ENCODE results near the gene MAP3K9. TPM values are rescaled to one million over a fixed set of nuclear protein-coding genes. Genes with fewer than 3 reads are reported as not detected.

The MAP3K9 gene
- total and polyA plus RNA-seq, 2 of the 8 experiments (the other 6 are each of a cell fraction or from before 2014, with no cell fraction given) = 9.8 to 24.7 TPM

DNA sequence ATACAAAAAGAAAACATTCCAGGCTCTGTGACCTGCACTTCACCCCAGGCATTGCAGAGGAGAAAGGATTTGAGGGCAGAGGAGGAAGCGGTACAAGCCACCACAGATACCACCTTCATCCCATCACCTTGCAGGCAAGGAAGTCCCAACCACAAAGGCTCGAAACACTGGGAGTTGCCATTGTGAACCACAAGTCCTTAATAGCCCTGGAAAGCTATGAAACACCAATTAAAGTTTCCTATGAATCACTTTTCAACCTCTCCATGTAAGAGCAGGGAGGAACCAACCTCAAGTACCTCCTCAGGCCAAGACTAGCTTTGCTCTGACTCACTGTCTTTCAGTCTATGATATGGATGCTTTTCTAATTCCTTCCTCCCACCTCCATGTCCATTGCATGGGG lies 27.0 kb downstream of the MAP3K9 start:
- no peak for DNase-seq (ENCODE audit: low read depth in 1 of 2, low spot score in 2 of 2)
- TF ChIP-seq SP4 (IDR thresholded peaks at IDR 0.05; ENCODE audit: low read length) (no peak), CREB1 (IDR thresholded peaks at IDR 0.05) (no peak), NANOG (IDR thresholded peaks at IDR 0.05; ENCODE audit: insufficient read depth, low read depth, low read length, poor library complexity, severe bottlenecking) (no peak), CHD1 (IDR thresholded peaks at IDR 0.05; ENCODE audit: low read depth, low read length) (no peak), MAFK (IDR thresholded peaks at IDR 0.05; ENCODE audit: low read depth, low read length) (no peak), HDAC2 (IDR thresholded peaks at IDR 0.05; ENCODE audit: borderline replicate concordance in 1 of 2, low read depth in 2 of 2, low read length in 2 of 2) (no peak), TBP (IDR thresholded peaks at IDR 0.05; ENCODE audit: low read depth, low read length) (no peak), SIX5 (IDR thresholded peaks at IDR 0.05; ENCODE audit: low read depth, low read length) (no peak), JUN (IDR thresholded peaks at IDR 0.05; ENCODE audit: low read depth, low read length) (no peak), EZH2 (IDR thresholded peaks at IDR 0.05; ENCODE audit: low read depth, low read length, severe bottlenecking) (no peak), TEAD4 (IDR thresholded peaks at IDR 0.05; ENCODE audit: low read depth, low read length) (no peak), ASH2L (IDR thresholded peaks at IDR 0.05; ENCODE audit: low read length) (no peak)
- TF ChIP-seq, protein P1, sequence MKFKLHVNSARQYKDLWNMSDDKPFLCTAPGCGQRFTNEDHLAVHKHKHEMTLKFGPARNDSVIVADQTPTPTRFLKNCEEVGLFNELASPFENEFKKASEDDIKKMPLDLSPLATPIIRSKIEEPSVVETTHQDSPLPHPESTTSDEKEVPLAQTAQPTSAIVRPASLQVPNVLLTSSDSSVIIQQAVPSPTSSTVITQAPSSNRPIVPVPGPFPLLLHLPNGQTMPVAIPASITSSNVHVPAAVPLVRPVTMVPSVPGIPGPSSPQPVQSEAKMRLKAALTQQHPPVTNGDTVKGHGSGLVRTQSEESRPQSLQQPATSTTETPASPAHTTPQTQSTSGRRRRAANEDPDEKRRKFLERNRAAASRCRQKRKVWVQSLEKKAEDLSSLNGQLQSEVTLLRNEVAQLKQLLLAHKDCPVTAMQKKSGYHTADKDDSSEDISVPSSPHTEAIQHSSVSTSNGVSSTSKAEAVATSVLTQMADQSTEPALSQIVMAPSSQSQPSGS (IDR thresholded peaks at IDR 0.05; ENCODE audit: low read length) = no peak

More for the DNA sequence above, 27.0 kb downstream of the MAP3K9 start:
- CTCF ChIA-PET (ENCODE audit: partially characterized antibody) = interaction anchor here (1.8 to 3.2 kb wide), 2 partner anchors 11 to 36 kb away, joined by 5 to 15 read pairs; no protein-coding TSS in a partner anchor
- Histone ChIP-seq H3K23me2 (ENCODE audit: low read depth, low read length) (no peaks in the 10 kb centered on the region), H2BK20ac (ENCODE audit: low read length) (no peak overlapping the region), H3K4me2 (ENCODE audit: insufficient read depth in 1 of 2, low read depth in 2 of 2, low read length in 2 of 2) (no peak overlapping the region), H3K18ac (ENCODE audit: extremely low read depth, low read length) (no peak overlapping the region), H2AK5ac (ENCODE audit: low read depth, low read length) (no peak overlapping the region), H3K4me1 (replicated peaks in 1 of 4; ENCODE audit: control insufficient read depth in 3 of 4, insufficient read depth in 4 of 4, low read length in 3 of 4) (no peaks in the 10 kb centered on the region), H3K23ac (ENCODE audit: insufficient read length) (no peak overlapping the region), H4K20me1 (replicated peaks in 1 of 2; ENCODE audit: control insufficient read depth in 1 of 2, insufficient read depth in 2 of 2, low read length in 2 of 2) (peaks cover 3 to 6% of the 10 kb centered on the region in 2 experiments), H2AFZ (ENCODE audit: low read length) (no peak overlapping the region), H3K79me2 (ENCODE audit: control insufficient read depth in 1 of 2, insufficient read depth in 2 of 2, low read length in 2 of 2) (peaks cover 8 to 43% of the 10 kb centered on the region in 2 experiments; a peak in 3 of 4 replicates), H4K5ac (ENCODE audit: insufficient read length, low read depth, low read length) (no peak overlapping the region), H3K4me3 (ENCODE audit: extremely low read depth in 1 of 4, insufficient read depth in 2 of 4, low read depth in 3 of 4, low read length in 4 of 4) (no peak overlapping the region), H2BK15ac (ENCODE audit: low read length) (no peak overlapping the region), H3K9me3 (ENCODE audit: insufficient read depth in 2 of 2, low read depth in 1 of 2, low read length in 1 of 2) (no peaks in the 10 kb centered on the region), H3K79me1 (ENCODE audit: low read depth, low read length) (peaks cover 18% of the 10 kb centered on the region), H2BK12ac (ENCODE audit: low read depth, low read length) (no peak overlapping the region), H3K36me3 (ENCODE audit: control insufficient read depth in 2 of 4, insufficient read depth in 4 of 4, low read length in 3 of 4) (peaks cover 0 to 3% (median 0%) of the 10 kb centered on the region in 4 experiments; a peak in 2 of 8 replicates), H3K4ac (replicated peaks; ENCODE audit: insufficient read length, low read depth, low read length) (no peak overlapping the region), H3K27ac (ENCODE audit: low read depth, low read length) (no peak overlapping the region), H3K14ac (ENCODE audit: insufficient read length) (no peak overlapping the region), H3K27me3 (replicated peaks in 1 of 4; ENCODE audit: control insufficient read depth in 3 of 4, extremely low read depth in 1 of 4, insufficient read depth in 3 of 4, low read length in 3 of 4) (no peaks in the 10 kb centered on the region), H4K91ac (replicated peaks; ENCODE audit: insufficient read length, low read length) (no peak overlapping the region), H2BK5ac (ENCODE audit: low read depth, low read length) (no peak overlapping the region), H3K56ac (replicated peaks; ENCODE audit: insufficient read length, low read depth, low read length) (no peak overlapping the region), H3K9ac (replicated peaks in 1 of 4; ENCODE audit: extremely low read depth in 1 of 4, low read depth in 3 of 4, low read length in 3 of 4) (no peak overlapping the region), H4K8ac (ENCODE audit: extremely low read depth, insufficient read depth, low read length) (no peak overlapping the region), H2BK120ac (replicated peaks; ENCODE audit: low read depth, low read length) (no peak overlapping the region)
- 90% methylated on average over 2 of the region's 2 CpGs; no CpG with 5 or more reads in 1 of the 2 experiments for WGBS, 2 experiments (ENCODE audit: extremely low coverage in 1 of 2, insufficient coverage in 1 of 2, insufficient read length in 1 of 2, insufficient replicate concordance in 2 of 2, low coverage in 1 of 2, low lambda C conversion rate in 2 of 2, missing lambda C conversion rate in 1 of 2)
- no peak for FAIRE-seq
- POLR2A ChIA-PET (ENCODE audit: partially characterized antibody) = no interaction called here

All from H1 (cell line).